ENCODE measurements around the gene CBX1.
"Not testable (repeated sequence)": the region's sequence is repeated elsewhere in the genome, so short reads cannot be mapped to it uniquely, and the experiment has no call there.

Gene CBX1

DNA sequence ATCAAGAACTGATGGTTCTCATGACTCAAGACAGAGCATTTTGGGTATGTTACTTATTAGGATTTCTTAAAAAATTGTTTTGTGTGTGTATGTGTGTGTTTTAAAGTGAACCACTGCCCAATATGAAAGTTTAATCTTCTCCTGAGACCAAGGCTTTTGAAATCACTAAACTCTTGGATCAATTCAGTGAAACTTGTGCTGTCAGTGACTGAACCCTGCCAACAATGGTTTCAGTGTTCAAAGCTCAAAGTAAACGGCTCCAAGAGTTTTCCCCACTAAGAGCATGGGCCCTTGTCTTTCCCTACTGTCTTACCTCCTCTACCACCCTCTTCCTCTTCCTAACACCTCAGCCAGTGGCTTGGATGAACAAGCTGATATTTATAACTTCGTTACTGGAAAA lies 31.1 kb downstream of the CBX1 start:
- no peak for DNase-seq

DNA sequence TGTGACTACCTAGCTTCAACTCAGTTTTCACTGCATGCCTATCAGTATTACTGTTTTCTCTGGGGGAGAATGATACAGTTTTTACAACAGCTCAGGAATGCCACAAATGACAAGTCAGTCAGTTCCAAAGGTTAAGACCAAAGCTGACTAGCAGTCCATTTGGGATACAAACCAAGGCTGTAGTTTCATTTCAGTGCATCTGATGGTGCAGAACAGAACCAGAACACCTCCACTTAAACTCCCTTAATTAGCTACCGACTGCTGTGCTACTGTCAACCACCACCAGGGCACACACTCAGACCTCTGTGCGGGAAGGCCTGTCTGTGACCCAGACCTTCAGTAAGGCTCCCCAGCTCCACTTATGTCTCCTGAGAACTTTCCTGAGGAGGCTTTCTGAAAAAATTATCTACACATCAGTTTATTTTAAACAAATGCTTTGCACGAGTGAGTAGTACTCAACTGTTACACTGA lies 32.8 kb downstream of the CBX1 start:
- no peak for DNase-seq

DNA sequence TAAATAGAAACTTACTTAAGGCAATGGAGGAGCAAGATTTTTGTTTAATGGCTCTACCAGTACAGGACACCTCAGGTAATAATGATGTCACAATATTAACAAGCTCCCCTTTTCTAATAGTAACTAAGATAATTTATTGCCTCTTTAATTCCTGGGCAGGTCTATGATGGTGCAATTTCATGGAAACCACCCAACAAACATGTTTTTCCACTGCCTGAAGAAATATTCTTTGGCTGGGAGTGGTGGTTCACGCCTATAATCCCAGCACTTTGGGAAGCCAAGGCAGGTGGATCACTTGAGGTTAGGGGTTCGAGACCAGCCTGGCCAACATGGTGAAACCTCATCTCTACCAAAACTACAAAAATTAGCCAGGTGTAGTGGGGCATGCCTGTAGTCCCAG lies 33.5 kb downstream of the CBX1 start:
- DNase-seq, result not testable (repeated sequence)

DNA sequence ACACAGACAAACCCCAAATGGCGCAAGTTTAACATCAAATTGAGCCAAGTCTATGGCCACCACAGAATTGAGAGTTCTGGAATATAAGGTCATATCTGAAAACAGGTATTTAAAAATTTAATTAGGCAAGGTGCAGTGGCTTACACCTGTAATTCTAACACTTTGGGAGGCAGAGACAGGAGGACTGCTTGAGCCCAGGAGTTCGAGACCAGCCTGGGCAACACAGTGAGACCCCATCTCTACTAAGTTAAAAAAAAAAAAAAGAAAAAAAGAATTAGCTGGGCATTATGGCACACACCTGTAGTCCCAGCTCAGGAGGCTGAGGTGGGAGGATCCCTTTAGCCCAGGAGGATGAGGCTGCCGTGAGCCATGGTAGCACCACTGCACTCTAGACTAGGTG lies 34.0 kb downstream of the CBX1 start:
- no peak for DNase-seq

DNA sequence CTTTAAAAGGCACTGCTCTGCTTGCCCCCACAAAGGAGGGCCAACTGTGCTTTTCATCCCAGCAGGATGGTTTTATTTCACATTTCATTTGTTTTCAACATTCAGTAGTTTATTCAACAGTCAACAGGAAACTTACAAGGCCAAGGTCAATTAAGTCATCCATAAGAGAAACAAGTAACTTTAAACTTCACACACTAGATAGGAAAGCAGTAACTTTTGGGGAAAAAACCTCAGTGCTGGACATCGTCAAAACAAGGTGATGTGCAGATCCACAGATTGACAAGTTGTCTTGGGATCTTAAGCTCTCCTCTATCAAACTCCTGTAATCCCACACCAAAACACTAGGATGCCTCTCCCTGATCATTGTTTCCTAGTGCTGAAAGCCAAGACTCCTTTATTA lies 34.6 kb downstream of the CBX1 start:
- no peak for DNase-seq

DNA sequence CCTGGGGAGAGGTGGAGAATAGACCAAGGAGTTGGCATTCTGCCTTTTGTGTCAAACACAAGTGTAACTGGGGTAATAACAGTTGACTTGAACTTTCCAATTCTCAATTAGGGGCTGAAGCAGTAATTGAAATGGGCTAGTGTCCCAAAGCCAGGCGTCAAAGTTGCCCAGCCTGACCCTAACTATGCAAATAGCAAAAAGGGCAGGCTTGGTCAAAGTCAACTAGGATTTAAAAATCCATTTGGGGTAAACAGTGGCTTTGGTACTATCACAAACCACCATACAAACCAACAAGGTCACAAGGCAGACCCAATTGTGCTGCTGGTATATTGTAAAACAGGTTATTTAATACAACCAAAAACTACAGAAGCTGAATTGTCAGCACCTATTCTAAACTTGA lies 35.1 kb downstream of the CBX1 start:
- no peak for DNase-seq

DNA sequence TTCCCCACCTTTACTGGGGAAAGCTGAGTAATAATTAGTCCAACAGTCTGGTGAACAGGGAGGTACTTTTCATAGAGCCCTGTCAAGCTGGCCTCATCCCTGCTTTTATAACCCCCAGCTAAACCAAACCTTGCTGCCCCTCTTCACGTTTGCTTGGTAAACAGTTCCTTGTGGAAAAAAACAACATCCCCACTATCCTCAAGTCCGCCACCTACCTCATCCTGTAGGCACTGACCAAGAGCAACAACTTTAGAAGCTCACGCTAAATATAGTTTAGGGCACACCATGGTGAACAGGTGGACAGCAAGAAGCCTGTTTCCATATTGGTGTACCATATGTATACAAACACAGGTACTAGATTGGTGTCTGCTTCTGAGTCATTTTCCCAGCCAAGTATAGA lies 36.6 kb downstream of the CBX1 start:
- no peak for DNase-seq

DNA sequence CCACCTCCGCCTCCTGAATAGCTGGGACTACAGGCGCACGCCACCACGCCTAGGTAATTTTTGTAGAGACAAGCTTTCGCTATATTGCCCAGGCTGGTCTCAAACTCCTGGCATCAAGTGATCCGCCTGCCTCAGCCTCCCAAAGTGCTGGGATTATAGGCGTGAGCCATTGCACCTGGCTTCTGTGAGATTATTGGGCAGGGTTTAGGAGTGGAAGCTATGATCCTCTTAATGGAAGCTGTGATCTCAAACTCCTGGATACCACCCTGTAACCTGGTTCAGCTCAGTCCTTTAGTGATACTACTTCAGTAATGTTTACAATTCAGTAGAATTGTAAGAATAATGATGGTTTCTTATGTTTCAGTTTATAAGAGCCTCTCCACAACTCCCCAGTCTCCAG lies 39.0 kb downstream of the CBX1 start:
- DNase-seq, result no peak

DNA sequence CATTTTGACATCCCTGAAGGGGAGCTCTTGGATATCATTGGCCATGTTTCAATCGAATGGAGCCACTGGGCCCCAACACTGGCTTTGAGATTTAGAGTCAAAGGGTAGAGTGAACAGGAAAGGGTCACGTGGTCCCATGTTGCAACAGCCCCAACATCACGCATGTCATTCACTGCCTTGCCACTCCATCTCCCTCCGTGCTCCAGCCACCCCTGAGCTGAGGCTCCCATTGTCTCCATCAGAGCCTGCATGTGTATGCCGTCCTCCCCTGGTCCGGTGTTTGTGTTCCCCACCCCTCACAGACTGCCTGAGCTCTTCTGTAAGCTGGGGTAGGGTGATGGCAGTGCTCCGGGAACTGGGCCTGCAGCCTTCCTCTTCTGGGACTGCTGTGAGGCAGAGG lies 41.0 kb downstream of the CBX1 start:
- no peak for DNase-seq

DNA sequence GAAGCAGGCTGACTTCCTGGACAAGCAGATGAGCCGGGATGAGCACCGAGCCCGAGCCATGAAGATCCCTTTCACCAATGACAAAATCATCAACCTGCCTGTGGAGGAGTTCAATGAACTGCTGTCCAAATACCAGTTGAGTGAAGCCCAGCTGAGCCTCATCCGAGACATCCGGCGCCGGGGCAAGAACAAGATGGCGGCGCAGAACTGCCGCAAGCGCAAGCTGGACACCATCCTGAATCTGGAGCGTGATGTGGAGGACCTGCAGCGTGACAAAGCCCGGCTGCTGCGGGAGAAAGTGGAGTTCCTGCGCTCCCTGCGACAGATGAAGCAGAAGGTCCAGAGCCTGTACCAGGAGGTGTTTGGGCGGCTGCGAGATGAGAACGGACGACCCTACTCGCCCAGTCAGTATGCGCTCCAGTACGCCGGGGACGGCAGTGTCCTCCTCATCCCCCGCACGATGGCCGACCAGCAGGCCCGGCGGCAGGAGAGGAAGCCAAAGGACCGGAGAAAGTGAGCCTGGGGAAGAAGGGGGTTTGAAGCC lies 42.1 kb downstream of the CBX1 start:
- DNase-seq, result no peak

DNA sequence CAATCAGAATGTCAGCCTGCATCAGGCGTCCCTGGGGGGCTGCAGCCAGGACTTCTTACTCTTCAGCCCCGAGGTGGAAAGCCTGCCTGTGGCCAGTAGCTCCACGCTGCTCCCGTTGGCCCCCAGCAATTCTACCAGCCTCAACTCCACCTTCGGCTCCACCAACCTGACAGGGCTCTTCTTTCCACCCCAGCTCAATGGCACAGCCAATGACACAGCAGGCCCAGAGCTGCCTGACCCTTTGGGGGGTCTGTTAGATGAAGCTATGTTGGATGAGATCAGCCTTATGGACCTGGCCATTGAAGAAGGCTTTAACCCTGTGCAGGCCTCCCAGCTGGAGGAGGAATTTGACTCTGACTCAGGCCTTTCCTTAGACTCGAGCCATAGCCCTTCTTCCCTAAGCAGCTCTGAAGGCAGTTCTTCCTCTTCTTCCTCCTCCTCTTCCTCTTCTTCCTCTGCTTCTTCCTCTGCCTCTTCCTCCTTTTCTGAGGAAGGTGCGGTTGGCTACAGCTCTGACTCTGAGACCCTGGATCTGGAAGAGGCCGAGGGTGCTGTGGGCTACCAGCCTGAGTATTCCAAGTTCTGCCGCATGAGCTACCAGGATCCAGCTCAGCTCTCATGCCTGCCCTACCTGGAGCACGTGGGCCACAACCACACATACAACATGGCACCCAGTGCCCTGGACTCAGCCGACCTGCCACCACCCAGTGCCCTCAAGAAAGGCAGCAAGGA lies 42.7 kb downstream of the CBX1 start:
- DNase-seq, result no peak

DNA sequence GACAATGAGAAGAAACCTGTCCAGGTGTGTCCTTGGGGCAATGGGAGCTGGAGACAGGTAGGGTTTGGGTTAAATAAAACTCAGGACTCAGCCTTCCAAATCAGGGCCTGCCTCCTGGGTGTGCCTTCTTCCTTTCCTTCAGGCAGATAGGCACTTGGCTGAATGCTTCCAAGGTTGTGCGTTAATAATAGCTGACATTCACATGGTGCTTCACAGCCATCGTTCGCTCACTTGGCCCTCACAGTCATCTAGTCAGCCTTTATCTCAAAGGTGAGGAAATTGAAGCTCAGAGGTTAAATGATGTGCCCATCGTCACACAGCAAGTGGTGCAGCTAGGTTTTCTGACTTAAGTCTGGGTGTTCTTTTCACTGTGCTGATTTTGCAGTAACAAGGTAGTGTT lies 43.7 kb downstream of the CBX1 start:
- DNase-seq, result no peak

DNA sequence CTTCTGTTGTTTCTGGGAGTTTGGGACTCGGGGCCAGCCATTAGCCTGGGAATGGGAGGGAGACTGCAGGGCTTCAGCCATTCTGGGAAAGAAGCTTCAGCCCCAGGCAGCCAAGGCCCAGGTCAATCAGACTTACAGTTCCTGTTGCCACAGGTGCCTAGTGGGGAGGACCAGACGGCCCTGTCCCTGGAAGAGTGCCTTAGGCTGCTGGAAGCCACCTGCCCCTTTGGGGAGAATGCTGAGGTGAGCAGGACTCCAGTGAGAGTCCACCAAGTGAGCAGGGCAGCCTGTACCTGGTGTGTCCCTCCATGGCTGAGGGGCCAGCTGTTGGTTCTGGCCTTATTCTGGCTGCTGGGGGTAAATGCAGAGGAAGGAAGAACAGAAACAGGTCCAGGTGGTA lies 44.4 kb downstream of the CBX1 start:
- DNase-seq, result no peak

DNA sequence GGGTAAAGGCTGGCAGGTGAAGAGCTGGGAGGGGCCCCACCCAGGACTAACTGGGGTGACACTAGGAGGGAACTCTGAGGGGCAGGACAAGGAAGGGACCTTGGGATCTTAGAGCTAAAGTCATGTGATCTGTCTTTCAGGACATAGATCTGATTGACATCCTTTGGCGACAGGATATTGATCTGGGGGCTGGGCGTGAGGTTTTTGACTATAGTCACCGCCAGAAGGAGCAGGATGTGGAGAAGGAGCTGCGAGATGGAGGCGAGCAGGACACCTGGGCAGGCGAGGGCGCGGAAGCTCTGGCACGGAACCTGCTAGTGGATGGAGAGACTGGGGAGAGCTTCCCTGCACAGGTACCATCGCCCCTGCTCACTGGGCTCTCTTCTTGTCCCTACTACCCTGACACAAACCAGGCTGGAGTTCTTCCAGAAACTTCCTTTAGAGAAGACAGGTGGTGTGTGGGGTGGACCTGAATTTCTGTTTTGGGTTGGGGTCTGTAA lies 45.0 kb downstream of the CBX1 start:
- DNase-seq, result no peak

DNA sequence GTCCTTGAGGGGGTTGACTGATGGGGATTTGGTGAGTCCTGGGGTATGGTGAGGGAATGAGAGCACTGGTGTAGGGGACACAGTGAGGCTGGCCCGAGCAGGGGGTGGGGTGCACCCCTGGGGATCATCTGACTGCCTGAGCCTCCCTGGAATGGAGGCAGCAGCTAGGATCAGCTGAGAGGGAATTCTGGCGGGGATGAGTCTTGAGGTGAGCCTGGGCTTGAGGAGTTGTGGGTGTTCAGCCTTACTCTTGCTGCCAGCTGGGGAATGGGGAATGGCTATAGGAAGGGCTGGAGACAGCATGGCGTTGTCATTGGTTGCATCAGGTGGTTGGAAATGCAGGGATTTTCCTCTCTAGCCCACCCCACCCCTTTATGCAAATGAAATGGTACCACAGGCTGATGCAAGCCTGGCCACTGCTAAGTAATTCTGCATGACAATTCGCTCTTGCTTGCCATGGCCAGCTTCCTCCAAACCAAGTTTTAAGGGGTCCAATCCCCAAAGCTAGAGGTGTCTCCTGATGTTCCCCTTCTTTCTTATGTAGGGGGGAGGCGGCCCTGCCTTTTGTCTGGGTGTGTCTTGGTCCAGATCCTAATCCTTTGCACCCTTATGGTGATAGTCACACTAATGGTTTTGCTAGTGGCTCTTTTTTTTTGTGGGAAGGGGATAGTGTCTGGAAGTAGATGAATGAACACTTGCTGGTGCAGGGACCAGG lies 45.6 kb downstream of the CBX1 start:
- no peak for DNase-seq

DNA sequence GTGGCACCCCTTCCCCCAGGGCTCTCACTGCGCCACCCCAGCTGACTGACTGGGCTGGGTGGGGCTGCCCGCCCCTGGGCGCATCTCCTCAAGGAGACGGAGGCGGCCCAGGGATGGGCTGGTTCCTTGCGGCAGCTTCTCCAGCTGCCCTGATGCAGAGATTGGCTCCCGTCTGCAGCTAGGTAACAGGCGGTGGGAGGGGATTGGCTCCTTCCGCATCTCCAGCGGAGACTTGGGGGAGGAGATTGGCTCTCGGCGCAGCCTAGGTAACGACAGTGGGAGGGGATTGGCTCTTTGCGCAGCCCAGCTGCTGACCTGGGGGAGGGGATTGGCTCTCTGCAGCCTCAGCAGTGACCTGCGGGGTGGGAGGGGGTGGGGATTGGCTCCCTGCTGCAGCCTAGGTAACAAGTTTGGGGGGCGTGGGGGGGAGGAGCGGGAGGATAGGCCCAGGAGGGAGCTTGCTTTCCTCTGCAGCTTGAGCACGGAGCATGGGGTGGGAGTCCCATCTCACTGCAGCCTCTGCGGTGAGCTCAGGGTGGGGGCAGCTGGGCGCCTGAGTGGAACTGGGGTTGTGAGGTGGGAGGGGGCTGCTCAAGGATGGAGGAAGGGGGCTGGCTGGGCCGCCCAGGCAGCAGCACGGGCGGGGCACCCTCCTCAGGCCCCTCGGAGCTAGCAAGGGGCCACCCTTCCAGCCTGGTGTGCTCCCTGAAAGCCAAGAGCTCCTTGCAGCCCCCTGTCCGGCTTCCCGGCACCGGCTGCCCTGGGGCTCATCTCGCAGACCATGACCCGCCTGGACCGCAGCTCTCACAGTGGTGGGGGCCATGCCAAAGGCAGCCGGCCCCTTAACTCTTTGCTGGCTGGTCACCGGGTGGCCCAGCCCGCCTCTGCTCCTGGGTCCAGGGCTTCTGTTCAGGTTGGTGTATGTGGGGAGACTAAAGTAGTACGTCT lies 46.8 kb downstream of the CBX1 start:
- DNase-seq, result no peak

DNA sequence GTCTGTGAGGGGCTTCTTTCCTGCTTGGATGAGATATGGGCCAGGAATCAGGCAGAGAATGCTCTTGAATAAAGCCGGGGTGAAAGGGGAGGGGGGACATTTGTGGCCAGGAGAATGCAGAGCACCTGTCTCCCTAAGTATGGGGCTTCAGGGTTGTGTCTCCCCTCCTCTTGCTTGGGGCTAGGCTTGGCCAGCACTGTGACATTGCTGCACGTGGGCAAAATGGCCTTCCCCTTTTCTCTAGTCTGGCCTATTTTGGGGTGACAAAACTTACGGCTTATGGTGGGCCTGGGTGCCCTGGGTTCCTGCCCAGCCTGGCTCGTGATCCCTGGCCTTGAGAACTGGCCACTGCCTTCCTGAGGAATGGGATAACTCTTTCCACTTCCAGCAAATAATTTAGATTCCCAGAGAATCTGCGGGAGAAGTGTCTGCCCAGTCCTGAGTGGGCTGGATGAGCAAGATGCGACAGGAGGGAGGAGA lies 47.5 kb downstream of the CBX1 start:
- DNase-seq, result no peak

DNA sequence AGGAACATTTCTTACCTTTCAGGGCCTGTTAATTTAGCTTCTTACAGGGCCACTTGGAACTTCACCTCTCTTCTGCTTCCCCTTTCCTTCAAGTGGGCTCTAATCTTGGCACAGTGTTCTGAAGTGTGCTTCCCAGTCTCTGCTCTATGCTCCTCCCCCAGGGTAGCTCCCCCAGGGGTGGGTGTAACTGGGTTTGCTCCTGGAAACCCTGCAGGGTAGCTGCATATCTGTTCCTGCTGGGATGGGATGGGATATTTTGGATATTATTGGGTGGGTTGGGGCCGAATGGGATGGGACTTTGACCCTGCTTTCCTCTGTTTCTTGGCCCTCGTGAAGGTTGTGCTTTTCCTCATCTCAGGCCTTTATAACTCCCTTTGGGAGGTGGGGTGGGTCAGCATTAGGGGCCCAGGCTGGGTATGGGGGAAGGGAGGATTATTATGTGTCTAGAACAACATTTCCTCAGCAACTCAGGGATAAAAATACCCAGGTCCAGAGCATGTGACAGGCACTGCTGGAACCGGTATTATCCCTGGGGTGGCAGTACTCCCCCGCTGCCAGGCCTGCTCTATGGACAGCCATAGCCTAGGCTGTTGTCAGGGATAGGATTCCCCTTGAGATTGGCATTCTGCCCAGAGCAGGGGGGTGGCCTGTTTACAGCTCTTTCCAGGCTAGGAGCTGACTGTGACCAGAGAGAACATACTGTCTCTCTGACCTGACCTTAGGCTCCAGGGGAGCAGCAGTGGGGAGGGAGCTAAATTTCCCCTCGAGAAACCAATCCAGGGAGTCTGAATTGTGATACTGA lies 48.1 kb downstream of the CBX1 start:
- no peak for DNase-seq

DNA sequence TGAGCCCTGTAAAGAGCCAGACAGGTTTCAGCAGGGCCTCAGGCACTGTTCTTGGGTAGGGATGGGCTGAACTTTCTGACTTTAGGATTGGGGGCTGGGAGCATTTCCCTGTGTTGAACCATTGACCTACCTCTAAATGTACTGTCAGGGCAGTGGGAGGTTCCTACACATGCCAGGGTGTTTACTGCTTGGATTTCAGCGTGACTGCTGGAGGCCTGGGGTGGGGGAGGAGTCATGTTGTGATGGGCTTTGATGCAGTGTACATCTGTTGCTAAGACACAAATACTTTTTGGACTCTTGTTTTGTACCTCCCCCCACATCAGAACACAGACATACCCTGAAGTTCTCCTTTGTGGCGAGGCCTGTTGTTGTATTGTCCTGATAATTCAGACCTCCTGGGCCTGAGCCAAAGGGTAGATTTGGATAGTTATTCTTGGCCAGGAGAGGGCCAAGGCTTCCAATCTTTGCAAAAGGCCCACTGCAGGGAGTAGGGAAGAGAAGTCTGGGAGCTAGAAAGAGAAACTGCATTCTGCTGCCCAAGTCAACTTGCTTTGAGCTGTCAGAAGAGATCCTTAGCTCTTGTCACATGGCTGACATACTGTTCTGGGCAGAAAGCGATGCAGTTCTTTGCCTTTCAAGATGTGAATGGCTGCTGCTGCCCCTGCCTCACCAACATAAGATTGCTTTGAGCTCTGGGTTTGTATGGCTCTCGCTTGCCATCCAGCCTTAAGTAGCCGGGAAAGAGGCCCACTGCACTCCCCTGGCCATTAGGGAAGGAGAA lies 49.4 kb downstream of the CBX1 start:
- DNase-seq, result no peak

DNA sequence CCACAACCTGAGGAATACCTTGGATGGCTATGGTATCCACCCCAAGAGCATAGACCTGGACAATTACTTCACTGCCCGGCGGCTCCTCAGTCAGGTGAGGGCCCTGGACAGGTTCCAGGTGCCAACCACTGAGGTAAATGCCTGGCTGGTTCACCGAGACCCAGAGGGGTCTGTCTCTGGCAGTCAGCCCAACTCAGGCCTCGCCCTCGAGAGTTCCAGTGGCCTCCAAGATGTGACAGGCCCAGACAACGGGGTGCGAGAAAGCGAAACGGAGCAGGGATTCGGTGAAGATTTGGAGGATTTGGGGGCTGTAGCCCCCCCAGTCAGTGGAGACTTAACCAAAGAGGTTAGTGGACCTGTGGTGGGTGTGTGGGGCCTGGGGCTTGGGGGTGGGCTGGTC lies 50.0 kb downstream of the CBX1 start:
- DNase-seq, result no peak

All from NCI-H774 (cell line).